Hindlimb muscle (tissue), 1 donor: ENCODE results near the gene SLIT3. TPM values are rescaled to one million over a fixed set of nuclear protein-coding genes. Genes with fewer than 3 reads are reported as not detected.
A peak's percentile ranks its signal among the peaks of the same experiment; 100 is the strongest.

ENCODE experiments used
- DNase-seq: peaks from one replicate; pipeline ENCODE4 v3.0.0-alpha.2; 2013
- polyA plus RNA-seq: library from polyadenylated mRNA; unstranded; fragments of 120-200 nt; gene quantifications from one replicate; pipeline ENCODE4 v1.2.1, GENCODE V29; 2013; ENCODE audit not compliant: insufficient read length

SLIT3 gene
- polyA plus RNA-seq, 1 donor, result 7.5 TPM

DNA sequence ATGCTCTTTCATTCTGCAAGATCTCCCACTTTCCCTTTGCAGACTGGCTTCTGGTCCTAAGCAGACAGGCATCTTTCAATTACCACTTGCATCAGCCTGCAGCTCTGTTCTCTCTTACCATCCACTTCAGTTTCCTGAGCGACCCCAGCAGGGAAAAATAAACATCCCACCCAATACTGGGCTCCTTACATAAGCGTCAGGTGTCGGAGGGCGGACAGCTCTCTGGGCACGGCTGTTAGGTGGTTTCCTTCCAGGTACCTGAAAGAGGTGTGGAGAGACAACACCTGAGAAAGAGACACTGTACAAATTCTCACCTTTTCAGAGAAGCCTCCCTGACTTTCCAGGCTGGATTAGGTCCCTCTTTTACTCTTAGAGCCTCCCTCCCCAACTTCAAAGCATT, 576.7 kb downstream of the SLIT3 start:
- no peak for DNase-seq

DNA sequence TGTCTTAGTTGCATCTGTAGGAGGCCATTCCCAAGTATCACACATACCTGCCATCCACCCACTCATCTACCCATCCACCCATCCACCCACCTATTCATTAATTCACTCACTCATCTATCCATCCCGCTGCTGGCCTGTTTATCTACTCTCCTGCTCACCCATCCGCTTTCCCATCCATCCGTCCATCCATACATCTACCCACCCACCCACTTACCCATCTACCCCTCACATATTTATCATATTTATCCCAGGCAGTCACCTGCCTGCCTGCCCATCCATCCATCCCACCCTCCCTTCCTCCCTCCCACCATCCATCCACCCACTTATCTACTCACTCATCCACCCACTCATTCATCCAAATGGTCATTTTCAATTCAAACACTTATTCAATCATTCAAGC, 577.9 kb downstream of the SLIT3 start:
- no peak for DNase-seq

DNA sequence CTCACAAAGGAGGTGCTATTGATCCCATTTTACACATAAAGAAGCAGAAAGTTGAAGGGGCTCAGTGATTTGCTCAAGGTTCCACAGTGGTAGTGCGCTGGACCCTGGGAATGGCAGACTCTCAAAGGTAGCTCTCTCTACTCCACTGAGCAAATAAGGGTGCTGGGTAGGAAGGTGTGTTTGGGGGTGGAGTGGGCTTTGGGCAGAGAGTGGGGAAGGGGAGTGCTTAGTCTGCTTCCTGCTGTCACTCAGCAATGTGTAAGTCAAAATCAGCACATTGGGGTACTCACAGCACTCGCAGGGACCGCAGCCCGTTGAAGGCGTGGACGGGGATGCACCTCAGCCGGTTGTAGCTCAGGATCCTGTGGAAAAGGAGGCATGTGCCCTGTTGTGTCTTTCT, 579.0 kb downstream of the SLIT3 start:
- DNase-seq, result no peak

DNA sequence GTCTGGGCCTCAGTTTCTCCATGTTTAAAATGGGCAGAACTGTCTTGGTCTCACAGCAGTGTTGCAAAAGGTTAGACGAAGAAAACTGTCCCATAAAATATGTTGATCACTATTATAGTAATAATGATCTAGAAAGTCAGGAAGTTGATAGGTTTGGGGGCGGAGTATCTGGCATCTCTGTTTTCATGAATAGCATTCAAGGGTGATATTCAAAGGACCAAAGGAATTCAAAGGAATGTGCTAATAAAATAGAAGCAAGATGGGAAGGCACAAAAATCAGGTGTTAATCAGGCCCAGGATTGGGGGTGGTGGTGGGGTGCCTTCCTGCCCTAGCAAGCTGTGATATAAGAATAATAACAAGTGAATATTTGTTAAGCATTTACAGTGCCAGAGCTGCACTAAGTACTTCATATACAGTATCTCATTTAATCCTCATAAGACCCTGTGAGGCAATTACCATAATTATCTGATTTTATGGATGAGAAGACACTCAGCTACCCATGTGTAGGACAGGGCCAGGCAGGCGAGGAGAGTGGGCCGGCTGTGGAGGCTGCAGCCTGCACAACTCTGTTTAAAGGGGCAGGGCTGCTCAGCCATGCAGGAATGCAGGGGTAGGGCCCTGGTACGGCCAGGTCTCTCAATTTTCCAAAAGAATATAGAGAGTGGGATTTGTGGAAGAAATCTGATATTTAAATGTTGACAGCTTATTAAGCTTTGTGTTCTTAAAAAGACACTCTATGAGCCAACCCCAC, 579.8 kb downstream of the SLIT3 start:
- DNase-seq, result no peak

DNA sequence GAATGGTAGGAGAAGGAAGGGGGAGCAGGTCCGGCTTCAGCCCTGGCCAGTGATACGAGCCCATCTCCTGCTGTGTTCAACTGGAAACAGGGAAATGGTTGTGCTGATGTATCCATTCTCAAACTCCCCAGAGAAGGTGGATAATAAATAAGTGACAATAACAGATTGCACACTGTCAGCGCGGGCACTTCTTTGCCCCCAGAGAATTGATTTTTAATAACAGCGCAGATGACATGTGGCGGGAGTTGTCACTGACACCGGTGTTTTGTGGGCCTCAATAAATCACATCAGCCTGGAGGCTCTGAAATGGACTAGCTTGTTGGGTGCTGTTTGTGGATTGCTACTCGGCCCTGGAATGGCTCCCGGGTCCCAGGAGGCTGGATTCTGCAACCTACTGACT, 580.4 kb downstream of the SLIT3 start:
- no peak for DNase-seq

DNA sequence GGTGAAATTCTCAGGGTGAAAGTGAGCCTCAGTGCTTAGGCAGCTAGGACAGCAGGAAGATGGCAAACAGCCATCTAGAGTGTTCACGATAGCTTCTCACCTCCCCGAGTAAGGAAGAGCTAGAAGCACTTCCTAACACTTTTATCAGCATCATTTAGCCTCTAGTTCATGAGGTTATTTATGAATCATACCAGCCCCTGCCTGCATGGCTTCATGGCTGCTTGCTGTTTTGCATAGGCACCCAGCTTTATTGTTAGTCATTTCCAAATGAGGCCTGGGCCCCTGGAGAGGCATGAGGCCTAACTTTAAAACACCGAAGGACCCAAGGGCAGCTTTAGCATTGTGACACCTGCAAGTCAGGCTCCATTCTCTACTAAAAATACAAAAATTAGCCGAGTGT, 586.9 kb downstream of the SLIT3 start:
- DNase-seq, result no peak

DNA sequence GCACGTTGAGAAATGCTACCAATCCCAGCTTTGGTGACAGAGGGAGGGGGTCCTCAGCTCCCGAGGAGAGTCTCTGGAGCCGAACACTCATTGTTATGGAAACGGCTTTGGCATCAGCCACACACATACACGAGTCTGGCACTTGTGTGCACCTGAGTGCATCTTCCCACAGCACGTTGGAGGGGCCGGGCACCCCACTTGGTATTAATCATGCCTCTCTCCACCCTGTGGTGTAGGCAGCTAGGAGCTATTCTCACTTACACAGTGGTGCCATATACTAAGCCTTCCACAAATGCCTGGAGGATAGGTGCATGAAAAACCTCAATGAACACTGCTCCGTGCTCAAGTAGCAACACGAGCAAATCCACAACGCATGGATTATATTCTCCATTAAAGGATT, 587.9 kb downstream of the SLIT3 start:
- DNase-seq, result no peak

DNA sequence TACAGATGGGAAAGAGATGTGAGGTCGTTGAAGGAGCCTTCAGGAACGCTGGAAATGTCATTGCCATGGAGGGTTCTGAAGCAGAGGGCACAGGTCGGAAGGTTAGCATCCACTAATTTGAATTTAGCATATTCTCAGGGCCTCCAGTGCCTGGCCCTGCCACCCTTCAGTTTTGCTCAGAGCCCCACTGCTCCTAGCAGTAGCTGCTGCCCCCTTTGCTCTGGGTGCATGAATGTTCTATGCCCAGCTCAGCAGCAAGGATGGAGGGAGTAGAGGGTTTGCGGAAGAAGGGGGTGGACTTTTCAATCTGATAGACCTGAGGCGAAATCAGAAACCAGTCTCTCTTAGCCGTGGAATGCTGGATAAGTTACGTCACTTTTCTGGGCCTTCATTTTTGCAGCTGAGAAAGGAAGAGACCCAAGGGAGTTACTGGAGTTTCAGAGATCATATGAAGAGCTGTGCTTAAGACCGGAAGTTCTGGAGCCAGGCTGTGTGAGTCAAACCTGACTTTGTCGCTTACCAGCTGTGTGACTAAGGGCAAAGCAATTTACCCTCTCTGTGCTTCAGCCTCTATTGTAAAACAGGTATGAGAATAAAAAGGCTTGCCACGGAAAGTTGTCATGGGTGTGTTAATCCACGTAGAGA, 588.5 kb downstream of the SLIT3 start:
- DNase-seq, result peak; percentile 57

DNA sequence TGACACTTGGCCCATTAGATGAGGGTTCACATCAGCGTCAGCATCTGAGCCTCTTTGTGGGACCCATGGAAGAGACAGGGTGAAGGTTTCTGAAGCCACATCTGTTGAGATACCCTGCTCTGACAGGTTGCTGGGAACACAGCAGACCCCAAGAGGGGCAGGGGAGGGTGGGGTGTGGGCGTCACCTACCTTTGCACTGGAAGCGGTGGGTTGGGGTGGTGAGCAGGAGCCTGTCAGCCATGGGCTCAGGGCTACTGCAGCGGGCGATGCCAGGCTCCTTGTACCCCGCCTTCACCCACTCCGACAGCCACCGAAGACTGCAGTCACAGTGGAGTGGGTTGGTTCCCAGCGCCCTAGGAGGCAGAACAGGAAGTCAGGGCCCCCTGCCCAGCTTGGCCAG, 590.2 kb downstream of the SLIT3 start:
- DNase-seq, result no peak

DNA sequence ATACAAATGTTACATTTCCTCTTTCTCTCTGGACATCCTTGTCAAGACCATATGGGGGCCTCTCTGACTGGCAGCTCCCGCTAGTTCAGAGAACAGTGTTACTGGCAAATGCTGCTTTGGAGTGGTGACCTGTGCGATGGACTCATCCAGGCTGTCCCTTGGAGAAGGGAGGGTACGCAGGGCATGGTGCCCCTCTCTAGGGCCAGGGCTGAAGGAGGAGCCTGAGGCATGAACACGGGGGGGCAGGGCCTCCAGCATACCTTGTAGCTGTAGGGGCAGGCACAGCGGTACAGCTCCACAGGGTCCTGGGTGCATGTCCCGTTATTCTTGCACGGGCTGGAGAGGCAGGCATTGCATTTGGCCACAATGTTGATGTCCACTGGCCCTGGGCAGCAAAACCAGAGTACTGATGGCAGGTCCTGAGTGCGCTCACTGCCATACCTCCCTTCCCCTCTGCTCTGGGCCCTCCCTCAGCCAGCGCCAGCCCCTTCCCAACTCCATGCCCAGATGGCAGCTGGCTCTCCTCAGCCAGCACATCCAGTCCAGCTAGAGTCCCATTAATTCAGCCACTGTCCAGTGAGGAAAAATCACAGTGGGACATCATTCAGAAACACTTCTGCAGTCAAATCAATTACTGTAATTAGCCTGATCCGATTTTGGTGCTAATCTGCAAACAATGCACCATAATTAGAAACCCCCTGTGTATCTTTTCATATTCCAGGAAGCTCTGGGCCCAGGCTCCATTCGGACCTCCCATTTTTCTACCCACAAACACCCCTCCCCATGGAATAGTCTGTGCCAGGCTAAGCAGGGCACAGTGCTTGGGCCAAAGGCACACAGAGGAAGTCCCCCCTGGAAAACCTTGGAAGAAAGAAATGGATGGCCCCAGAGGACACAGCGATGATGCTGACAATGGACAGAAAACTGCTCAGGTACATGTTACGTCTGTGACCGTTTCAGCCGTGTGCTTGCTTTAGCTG, 592.9 kb downstream of the SLIT3 start:
- no peak for DNase-seq

DNA sequence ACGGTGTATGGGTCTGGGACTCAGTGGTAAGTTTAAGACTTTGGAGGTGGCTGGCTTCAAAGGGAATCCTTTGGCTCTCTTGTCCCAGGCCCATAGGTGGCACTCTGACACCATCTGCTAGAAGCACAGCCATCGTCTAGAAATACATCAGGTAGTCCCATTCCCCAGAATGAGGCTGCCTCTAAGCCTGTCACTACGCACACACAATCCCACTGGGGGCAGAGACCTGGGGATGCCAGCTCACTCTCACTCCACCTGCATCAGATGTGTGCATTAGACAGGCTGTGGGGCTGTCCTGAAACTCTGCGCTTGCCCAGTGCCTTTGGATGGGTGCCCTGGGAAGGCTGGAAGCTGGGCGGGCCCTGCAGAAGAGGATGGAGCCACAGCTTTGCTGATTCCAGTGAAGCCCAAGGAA, 594.3 kb downstream of the SLIT3 start:
- peak; percentile 29 for DNase-seq

DNA sequence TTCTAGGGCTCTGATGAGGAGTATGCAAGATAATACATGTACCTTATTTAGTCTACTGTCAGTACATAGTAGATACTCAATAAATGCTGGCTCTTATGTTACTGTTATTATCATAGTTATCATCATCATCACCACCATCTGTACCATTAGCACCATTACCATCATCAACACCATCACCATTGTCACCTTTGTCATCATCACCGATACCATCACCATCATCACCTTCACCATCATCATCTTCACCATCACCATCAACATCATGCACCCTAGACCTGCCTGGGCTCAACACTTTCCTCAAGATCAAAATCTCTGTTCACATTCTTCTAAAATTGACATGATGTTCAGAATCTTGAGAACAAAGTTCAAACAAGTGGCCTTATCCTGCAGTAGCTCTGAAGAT, 595.6 kb downstream of the SLIT3 start:
- DNase-seq, result no peak

DNA sequence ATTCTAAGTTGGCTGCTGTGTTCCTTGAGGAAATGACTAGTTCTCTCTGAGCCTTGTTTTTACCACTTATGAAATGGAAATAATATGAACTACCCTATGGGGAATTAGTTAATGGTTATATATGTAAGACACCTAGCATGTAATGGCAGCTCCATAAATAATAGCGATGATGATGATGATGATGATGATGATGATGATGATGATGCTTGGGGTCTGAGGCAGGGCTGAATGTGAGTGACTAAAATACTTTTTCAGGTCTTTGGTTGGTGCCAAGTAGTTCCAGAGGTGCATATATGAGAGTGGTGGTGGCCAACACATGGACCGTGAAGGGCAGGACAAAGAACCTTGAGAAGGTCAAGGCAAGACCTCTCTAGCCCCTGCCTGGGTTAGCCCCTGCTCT, 598.4 kb downstream of the SLIT3 start:
- no peak for DNase-seq

DNA sequence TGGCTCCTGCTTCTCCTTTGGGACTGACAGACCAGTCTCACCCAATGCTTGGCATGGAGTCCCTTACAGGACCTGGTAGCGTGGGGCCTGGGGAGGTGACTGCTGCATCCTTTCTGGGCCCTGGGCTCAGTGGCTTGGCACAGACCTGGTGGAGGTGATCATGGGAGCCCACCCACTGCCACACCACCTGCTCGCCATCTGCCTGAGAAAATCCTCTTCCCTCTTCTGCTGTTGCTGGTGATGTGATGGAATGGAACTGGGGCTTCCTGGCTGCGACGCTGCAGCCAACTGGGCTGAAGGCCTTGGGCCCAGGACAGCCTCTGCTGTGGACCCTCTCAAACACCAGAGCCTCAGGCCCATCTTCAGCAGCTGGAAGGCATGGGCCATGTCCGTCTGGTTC, 599.3 kb downstream of the SLIT3 start:
- no peak for DNase-seq

DNA sequence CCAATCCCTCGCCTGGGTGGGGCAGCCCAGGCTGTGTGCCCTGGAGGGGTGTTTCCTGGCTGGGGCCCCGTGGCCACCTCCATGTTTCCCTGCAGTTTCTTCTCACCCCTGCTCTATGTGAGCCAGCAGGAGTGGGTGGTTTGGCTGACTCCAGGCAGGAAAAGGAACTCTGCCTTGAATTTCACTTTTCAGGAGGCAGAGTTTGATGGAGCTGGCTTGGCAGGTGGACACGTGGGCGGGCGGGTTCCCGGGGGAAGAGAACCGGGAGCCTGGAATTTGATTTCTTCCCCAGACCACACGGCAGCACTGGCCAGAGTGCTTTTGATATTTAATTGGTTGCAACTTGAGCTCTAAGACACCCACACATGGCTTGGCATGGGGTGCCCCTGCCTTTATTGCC, 601.9 kb downstream of the SLIT3 start:
- DNase-seq, result peak; percentile 63

DNA sequence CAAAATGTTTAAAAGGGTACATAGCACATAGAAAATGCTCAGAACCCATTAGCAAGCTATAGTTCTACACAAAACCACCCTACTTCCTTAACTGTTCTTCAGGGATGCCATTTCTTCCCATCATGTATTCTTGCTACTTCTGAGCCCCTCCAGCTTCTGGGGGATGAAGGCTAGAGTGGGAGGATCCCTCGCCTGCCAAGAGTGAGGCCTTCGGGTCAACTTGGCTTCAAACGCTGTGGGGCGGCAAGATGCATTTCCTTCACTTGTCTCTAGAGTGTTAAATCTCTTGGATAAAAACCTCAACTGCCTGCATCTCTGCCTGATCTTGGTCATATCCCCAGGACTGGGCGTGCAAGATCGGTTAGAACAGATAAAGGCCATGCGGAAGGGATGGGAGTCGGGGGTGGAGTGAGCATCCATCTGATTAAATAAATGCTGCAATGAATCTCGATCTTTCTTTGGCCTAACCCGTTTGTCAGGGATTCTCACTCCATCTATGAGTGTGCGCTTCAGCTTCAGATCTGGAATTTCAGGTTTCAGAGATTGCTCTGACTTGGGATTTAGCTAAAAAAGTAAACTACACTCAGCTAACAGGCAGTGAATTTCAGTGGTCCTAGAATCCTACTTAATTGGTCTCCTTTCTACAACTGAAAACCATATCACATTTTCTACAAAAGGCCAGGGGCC, 603.8 kb downstream of the SLIT3 start:
- DNase-seq, result no peak

DNA sequence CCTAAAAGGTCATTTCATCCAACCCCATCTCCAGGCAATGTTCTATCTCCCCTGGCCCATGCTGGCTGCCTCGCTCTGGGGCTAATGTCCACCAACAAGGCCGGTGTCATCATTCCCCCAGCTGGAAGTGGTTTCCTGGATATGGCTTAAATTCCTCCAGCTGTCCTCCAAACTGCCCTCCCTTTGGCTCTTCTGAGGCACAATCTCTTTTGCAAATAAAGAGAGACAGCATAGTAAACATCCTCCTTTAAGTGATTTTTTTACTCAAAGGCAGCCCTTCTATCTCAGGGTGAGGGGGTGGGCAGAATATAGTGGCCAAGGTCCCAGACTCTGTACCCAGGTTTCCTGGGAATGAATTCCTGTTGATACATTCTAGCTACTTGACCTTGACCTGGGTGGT, 604.3 kb downstream of the SLIT3 start:
- DNase-seq, result no peak

DNA sequence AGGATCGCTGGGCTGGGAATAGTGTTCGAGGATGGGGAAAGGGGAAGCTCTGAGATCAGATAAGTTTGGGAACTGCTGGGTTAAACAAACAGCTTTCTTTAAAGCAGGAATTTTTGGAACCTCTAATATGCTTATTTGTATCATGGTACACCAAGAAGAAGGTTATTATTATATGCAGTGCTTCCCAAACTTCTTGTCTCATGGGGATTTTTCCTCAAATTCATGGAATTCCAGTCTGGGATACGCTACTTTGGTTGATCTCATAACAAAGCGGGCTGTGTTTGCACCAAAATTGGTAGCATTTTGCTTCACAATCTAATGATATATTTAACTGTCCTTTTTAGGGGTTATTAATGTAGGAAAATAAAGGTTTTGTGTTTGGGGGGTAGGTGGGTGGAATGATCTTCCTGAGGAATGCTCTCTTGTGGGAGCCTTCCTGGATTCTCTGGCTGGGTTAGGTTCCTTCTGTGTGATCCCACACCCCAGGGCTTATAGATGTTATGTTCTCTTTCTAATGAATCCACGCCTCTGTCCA, 605.6 kb downstream of the SLIT3 start:
- no peak for DNase-seq

DNA sequence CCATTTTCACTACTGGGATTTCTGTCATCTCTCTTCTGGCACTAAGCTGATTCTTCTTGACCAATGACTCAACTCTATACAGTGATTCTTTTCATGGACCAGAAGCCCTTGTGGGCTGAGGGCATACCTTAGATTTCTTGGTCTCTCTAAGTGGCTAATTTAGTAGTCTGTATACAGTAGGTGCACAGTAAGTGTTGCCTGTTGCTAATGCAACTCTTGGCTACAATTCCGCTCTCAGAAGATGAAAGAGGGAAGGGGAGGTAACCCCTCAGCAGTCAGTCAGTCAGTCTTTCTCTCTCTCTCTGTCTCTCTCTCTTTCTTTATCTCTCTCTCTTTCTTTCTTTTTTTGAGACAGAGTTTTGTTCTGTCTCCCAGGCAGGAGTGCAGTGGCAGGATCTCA, 606.6 kb downstream of the SLIT3 start:
- no peak for DNase-seq

DNA sequence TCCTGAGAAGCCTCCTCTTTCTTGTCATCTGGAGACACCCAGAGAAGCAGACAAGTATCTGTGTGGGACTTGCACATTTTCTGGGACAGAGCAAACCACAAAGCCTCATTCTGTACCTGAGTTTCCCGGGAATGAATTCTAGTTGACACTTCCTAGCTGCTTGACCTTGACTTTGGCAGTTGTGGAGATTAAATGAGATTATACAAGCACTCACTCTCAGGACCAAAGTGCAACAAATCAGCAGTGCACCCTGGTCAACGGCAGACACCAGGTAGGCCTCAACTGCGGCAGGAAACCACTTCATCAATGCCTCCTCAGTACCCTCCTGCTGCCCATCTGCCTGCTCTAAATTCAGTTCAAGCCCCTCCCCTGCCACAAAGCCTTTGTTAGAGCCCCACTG, 607.1 kb downstream of the SLIT3 start:
- DNase-seq, result no peak

DNA sequence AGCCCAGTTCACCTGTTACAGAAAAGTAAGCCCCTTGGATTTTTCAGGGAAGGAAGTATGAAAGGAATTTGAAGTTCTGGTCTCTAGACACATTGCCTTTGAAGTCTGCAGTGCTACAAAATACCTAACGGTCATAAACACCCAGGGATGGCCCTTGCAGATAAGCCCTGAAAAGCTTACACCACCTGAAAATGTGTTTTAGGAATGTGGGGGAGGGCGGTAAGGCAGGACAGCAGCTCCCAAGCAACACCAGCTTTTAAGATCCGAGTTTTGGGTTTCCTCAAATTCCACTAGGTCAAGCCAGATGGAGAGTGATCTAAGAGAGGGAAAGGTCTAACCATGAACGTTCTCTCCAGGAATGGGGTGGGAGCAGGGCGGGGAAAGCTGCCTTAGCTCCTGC, 607.6 kb downstream of the SLIT3 start:
- DNase-seq, result no peak

DNA sequence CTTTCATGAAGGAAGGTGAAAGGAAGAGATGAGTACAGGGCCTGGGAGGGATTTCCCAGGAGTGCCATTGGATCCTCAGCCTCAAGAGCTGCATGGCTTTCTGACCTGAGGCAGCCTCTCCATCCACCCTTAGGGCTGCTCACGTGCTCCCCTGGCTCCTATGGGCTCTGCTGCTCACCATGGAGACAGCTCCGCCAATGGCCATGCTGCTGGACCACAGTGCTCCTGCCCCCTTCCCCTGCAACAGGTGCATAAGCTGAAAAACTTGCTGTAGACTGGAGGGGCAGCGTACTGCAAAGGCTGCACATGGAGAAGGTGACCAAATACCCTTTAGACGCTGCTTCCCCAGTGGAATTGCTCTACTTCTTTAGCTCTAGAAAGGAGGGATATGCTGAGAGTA, 609.0 kb downstream of the SLIT3 start:
- no peak for DNase-seq

DNA sequence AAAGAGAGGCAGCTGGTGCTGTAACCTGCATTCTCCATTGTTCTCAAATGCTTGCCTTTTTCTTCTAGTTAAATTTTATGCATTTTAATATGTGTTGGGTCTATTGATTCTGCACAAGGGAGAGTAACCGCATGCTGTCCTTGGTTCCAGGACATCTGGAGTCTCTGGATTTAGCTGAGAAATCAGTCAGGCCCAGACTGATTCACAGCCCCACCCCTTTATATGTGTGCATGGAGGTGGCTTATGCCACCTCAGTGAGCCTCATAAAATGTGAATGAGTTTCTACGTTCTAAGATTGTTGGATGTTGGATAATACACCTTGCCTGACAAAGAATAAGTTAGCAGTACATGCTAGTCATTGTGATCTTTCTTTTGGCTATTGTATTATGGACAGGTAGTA, 611.7 kb downstream of the SLIT3 start:
- no peak for DNase-seq
